Neural crest cell (in vitro differentiated cells): Measurements from ENCODE around the gene TSPAN10. TPM values are rescaled to one million over a fixed set of nuclear protein-coding genes. Genes with fewer than 3 reads are reported as not detected.

Experiments used
- DNase-seq: peaks from one replicate; pipeline ENCODE4 v3.0.0; 2021; ENCODE audit warnings: low read depth, mixed read lengths, low spot score
- H3K27ac Mint-ChIP-seq: one replicate; pipeline ENCODE4 v1.8.0; 2021; ENCODE audit warnings: mild to moderate bottlenecking, mixed read lengths; ENCODE audit not compliant: unreplicated experiment
- H3K27me3 Mint-ChIP-seq: 2 replicates; pipeline ENCODE4 v1.8.0; 2021; ENCODE audit warnings: low read depth, mild to moderate bottlenecking, mixed read lengths
- H3K36me3 Mint-ChIP-seq: 2 replicates; pipeline ENCODE4 v1.8.0; 2021; ENCODE audit warnings: low read depth, mild to moderate bottlenecking, mixed read lengths
- H3K4me1 Mint-ChIP-seq: 2 replicates; pipeline ENCODE4 v1.8.0; 2021; ENCODE audit warnings: mixed read lengths
- H3K4me3 Mint-ChIP-seq: one replicate; pipeline ENCODE4 v1.8.0; 2021; ENCODE audit warnings: mild to moderate bottlenecking, mixed read lengths
- H3K9me3 Mint-ChIP-seq: 2 replicates; pipeline ENCODE4 v1.8.0; 2021; ENCODE audit warnings: mixed read lengths
- total RNA-seq: library from RNA; stranded (reverse); gene quantifications from 2 replicates; pipeline ENCODE4 v1.2.1, GENCODE V29; 2021
- TF ChIP-seq, protein P1 (sequence below): fragments of 200-600 bp; sonication (generic); conservative IDR thresholded peaks from 2 replicates; pipeline ENCODE4 v1.5.0; 2021; ENCODE audit warnings: antibody characterized with exemption, mild to moderate bottlenecking

TSPAN10 gene
- total RNA-seq, 1 donor from 2014 or later: 1.6 TPM

DNA sequence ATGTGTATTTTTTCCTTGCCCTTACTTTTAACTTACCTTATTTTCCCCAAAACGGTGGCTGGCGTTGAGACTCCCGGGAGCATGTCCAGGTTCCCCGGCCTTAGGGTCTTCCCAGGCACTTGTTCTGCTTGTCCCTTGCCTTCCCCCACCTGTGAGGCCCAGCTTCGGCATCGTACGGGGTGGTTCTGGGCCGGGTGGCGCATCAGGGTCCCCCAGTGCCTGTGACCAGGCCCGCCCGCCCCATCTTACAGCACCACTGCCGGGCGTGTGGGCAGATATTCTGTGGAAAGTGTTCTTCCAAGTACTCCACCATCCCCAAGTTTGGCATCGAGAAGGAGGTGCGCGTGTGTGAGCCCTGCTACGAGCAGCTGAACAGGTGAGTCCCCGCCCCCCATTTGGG lies 54.2 kb downstream of the TSPAN10 start:
- no peaks in the 10 kb centered on the region for H3K9me3 Mint-ChIP-seq
- H3K27ac Mint-ChIP-seq: no peak overlapping the region
- peaks cover 2% of the 10 kb centered on the region for H3K36me3 Mint-ChIP-seq
- no peaks in the 10 kb centered on the region for H3K27me3 Mint-ChIP-seq
- H3K4me1 Mint-ChIP-seq: no peaks in the 10 kb centered on the region
- TF ChIP-seq, protein P1, sequence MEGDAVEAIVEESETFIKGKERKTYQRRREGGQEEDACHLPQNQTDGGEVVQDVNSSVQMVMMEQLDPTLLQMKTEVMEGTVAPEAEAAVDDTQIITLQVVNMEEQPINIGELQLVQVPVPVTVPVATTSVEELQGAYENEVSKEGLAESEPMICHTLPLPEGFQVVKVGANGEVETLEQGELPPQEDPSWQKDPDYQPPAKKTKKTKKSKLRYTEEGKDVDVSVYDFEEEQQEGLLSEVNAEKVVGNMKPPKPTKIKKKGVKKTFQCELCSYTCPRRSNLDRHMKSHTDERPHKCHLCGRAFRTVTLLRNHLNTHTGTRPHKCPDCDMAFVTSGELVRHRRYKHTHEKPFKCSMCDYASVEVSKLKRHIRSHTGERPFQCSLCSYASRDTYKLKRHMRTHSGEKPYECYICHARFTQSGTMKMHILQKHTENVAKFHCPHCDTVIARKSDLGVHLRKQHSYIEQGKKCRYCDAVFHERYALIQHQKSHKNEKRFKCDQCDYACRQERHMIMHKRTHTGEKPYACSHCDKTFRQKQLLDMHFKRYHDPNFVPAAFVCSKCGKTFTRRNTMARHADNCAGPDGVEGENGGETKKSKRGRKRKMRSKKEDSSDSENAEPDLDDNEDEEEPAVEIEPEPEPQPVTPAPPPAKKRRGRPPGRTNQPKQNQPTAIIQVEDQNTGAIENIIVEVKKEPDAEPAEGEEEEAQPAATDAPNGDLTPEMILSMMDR: no peak
- H3K4me3 Mint-ChIP-seq: no peak overlapping the region
- no peak for DNase-seq

DNA sequence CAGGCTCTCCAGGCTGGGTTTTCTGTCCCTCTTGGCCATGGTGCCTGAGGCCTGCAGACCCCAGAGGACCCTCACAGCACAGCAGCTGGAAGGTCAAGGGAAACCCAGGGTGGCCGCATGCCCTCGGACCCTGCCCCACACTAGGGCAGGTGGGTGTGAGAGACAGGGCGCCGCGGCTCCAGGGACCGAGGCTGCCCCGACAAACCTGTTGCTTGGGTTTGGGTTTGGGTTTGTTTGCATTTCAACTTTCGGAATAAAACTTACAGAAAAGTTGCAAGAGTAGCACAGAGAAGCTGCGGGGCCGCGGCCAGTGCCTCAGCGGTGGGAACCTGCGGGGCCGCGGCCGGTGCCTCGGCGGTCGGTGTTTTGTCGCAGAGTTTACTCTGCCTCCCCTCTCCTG lies 54.6 kb downstream of the TSPAN10 start:
- no peaks in the 10 kb centered on the region for H3K27me3 Mint-ChIP-seq
- H3K4me1 Mint-ChIP-seq: no peaks in the 10 kb centered on the region
- H3K36me3 Mint-ChIP-seq: no peaks in the 10 kb centered on the region
- DNase-seq: no peak
- H3K27ac Mint-ChIP-seq: no peak overlapping the region
- H3K4me3 Mint-ChIP-seq: no peak overlapping the region
- H3K9me3 Mint-ChIP-seq: no peaks in the 10 kb centered on the region
- TF ChIP-seq, protein P1: no peak

DNA sequence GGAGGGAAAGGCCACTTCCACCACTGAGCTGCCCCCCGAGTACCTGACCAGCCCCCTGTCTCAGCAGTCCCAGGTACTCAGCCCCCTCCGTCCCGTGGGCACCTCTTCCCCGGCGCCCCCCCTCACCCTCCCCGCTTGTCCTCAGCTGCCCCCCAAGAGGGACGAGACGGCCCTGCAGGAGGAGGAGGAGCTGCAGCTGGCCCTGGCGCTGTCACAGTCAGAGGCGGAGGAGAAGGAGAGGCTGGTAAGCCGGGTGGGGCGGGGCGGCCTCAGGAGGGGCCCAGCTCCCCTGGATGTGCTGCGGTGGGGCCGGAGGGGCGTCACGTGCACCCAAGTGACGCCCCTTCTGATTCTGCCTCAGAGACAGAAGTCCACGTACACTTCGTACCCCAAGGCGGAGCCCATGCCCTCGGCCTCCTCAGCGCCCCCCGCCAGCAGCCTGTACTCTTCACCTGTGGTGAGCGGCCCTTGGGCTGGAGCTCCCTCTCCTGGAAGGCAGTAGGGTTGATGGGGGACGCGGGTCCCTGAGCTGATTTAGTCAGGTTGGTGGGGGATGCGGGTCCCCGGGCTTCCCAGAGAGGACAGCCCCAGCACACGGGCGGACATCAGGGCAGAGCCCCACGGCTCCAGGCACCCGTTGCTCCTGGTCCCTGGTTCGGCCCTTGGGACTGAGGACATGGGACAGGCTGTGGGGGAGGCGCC lies 56.7 kb downstream of the TSPAN10 start:
- TF ChIP-seq, protein P1: no peak
- no peaks in the 10 kb centered on the region for H3K4me1 Mint-ChIP-seq

DNA sequence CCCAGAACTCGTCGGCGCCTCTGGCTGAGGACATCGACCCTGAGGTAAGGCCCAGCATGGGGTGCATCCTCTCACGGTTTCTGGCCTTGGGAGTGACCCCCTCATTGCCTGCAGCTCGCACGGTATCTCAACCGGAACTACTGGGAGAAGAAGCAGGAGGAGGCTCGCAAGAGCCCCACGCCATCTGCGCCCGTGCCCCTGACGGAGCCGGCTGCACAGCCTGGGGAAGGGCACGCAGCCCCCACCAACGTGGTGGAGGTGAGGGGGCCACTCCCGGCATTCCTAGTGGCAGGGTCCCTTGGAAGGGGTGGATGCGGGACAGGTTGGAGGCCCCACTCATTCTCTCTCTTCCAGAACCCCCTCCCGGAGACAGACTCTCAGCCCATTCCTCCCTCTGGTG lies 57.8 kb downstream of the TSPAN10 start:
- Mint-ChIP-seq H3K27ac (no peak overlapping the region), H3K4me3 (no peak overlapping the region), H3K27me3 (no peaks in the 10 kb centered on the region), H3K36me3 (peaks cover 10% of the 10 kb centered on the region), H3K4me1 (no peaks in the 10 kb centered on the region), H3K9me3 (no peaks in the 10 kb centered on the region)
- DNase-seq: no peak
- TF ChIP-seq, protein P1: no peak

More for the DNA sequence above, 56.7 kb downstream of the TSPAN10 start:
- no peak overlapping the region for H3K4me3 Mint-ChIP-seq
- H3K36me3 Mint-ChIP-seq: peaks cover 6% of the 10 kb centered on the region
- H3K9me3 Mint-ChIP-seq: no peaks in the 10 kb centered on the region
- no peak overlapping the region for H3K27ac Mint-ChIP-seq
- H3K27me3 Mint-ChIP-seq: no peaks in the 10 kb centered on the region
- no peak for DNase-seq

DNA sequence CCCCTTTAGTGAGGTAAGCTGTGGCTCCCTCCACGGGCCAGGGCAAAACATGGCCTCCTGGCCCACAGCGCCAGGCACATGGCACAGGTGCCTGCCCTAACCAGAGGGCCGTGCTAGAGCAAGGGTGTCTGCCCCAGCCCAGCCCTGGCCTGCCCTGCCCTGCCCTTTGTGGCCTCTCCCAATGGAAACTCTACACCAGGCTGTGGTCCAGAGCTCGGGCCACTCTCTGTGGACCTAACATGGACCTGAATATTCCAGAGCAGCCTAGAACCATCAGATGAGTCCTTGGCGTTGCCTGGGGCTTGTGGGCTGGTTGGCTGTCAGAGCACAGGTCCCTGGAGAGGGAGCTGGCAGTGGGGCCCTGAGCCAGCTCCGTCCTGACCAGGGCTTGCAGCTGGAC lies 58.2 kb downstream of the TSPAN10 start:
- Mint-ChIP-seq H3K27ac (no peak overlapping the region), H3K4me1 (no peaks in the 10 kb centered on the region), H3K4me3 (no peak overlapping the region), H3K9me3 (no peaks in the 10 kb centered on the region), H3K27me3 (no peaks in the 10 kb centered on the region), H3K36me3 (peaks cover 10% of the 10 kb centered on the region)
- TF ChIP-seq, protein P1: no peak
- no peak for DNase-seq
